HFFc6 (cell line): Measurements from ENCODE around the gene C1QTNF9B. TPM values are rescaled to one million over a fixed set of nuclear protein-coding genes. Genes with fewer than 3 reads are reported as not detected.

ENCODE experiments used
- DNase-seq: peaks from one replicate; pipeline ENCODE4 v3.0.0-alpha.2; 2018
- H3K27ac Mint-ChIP-seq: 2 replicates; pipeline ENCODE4 v1.8.0; 2020; ENCODE audit warnings: mild to moderate bottlenecking, mixed read lengths
- H3K27me3 Mint-ChIP-seq: 2 replicates; pipeline ENCODE4 v1.8.0; 2021; ENCODE audit warnings: mild to moderate bottlenecking, moderate library complexity, mixed read lengths; ENCODE audit not compliant: insufficient read depth
- H3K36me3 Mint-ChIP-seq: 2 replicates; pipeline ENCODE4 v1.8.0; 2021; ENCODE audit warnings: low read depth, mixed read lengths
- H3K4me1 Mint-ChIP-seq: 2 replicates; pipeline ENCODE4 v1.8.0; 2020; ENCODE audit warnings: low read depth, mixed read lengths
- H3K4me3 Mint-ChIP-seq: 2 replicates; pipeline ENCODE4 v1.8.0; 2020; ENCODE audit warnings: mild to moderate bottlenecking, moderate library complexity, mixed read lengths
- H3K9me3 Mint-ChIP-seq: 2 replicates; pipeline ENCODE4 v1.8.0; 2020; ENCODE audit warnings: mild to moderate bottlenecking, mixed read lengths
- CTCF ChIP-seq: fragments of 200-600 bp; sonication (generic); IDR thresholded peaks from 2 replicates; pipeline ENCODE4 v1.5.0; 2021; ENCODE audit warnings: antibody characterized with exemption, mild to moderate bottlenecking
- total RNA-seq, 6 experiments: library from RNA; stranded (reverse); fragmentation: NEBNext Ultra II Directional; extraction: Animal tissue kit (Norgen Biotek cat#: 25700); gene quantifications; 2 replicates in 1 of 6; 3 replicates in 5 of 6; pipeline ENCODE4 v1.2.3, GENCODE V29; 2021

Gene C1QTNF9B
- total RNA-seq, 6 experiments from 2014 or later: 0.25 to 0.27 TPM; not detected in 4

- no peaks in the 10 kb centered on the region for H3K36me3 Mint-ChIP-seq
- H3K4me1 Mint-ChIP-seq: no peaks in the 10 kb centered on the region
- no peak for DNase-seq
Observed at GRCh38 chr13:23852351-23852750, 45.0 kb downstream of the C1QTNF9B start.

GRCh38 chr13:23851106-23851505 lies 46.2 kb downstream of the C1QTNF9B start:
- no peak for DNase-seq
- no peaks in the 10 kb centered on the region for H3K4me1 Mint-ChIP-seq
- H3K27ac Mint-ChIP-seq: no peak overlapping the region
- H3K4me3 Mint-ChIP-seq: no peak overlapping the region
- H3K9me3 Mint-ChIP-seq: no peaks in the 10 kb centered on the region
- TF ChIP-seq CTCF: no peak
- H3K27me3 Mint-ChIP-seq: no peaks in the 10 kb centered on the region
- no peaks in the 10 kb centered on the region for H3K36me3 Mint-ChIP-seq

More at GRCh38 chr13:23852351-23852750, 45.0 kb downstream of the C1QTNF9B start:
- Mint-ChIP-seq H3K27ac (no peak overlapping the region), H3K27me3 (no peaks in the 10 kb centered on the region), H3K4me3 (no peak overlapping the region), H3K9me3 (no peaks in the 10 kb centered on the region)
- no peak for TF ChIP-seq CTCF

- Mint-ChIP-seq H3K4me3 (no peak overlapping the region), H3K9me3 (no peaks in the 10 kb centered on the region), H3K27ac (no peak overlapping the region), H3K4me1 (no peaks in the 10 kb centered on the region), H3K27me3 (no peaks in the 10 kb centered on the region), H3K36me3 (no peaks in the 10 kb centered on the region)
- DNase-seq: no peak
- TF ChIP-seq CTCF: no peak
Observed at GRCh38 chr13:23850134-23850533, 47.2 kb downstream of the C1QTNF9B start.

- DNase-seq: no peak
- Mint-ChIP-seq H3K27me3 (no peaks in the 10 kb centered on the region), H3K36me3 (no peaks in the 10 kb centered on the region)
Observed at GRCh38 chr13:23849670-23850069, 47.6 kb downstream of the C1QTNF9B start.

GRCh38 chr13:23848646-23849141 lies 48.6 kb downstream of the C1QTNF9B start:
- no peak for DNase-seq
- TF ChIP-seq CTCF: no peak
- Mint-ChIP-seq H3K27ac (no peak overlapping the region), H3K4me3 (no peak overlapping the region), H3K27me3 (no peaks in the 10 kb centered on the region), H3K4me1 (peaks cover 5% of the 10 kb centered on the region), H3K36me3 (no peaks in the 10 kb centered on the region), H3K9me3 (no peaks in the 10 kb centered on the region)

More at GRCh38 chr13:23849670-23850069, 47.6 kb downstream of the C1QTNF9B start:
- no peak overlapping the region for H3K27ac Mint-ChIP-seq
- H3K9me3 Mint-ChIP-seq: no peaks in the 10 kb centered on the region
- H3K4me1 Mint-ChIP-seq: no peaks in the 10 kb centered on the region
- no peak overlapping the region for H3K4me3 Mint-ChIP-seq
- no peak for TF ChIP-seq CTCF

GRCh38 chr13:23848019-23848418 lies 49.3 kb downstream of the C1QTNF9B start:
- no peaks in the 10 kb centered on the region for H3K36me3 Mint-ChIP-seq
- no peak overlapping the region for H3K4me3 Mint-ChIP-seq
- H3K4me1 Mint-ChIP-seq: peaks cover 12% of the 10 kb centered on the region
- no peak overlapping the region for H3K27ac Mint-ChIP-seq
- DNase-seq: no peak
- H3K27me3 Mint-ChIP-seq: peaks cover 2% of the 10 kb centered on the region; the same call in 1 of the 2 replicates
- no peaks in the 10 kb centered on the region for H3K9me3 Mint-ChIP-seq
- TF ChIP-seq CTCF: no peak
